Liver (tissue), 9 donors: ENCODE measurements around the gene AP2S1. TPM values are rescaled to one million over a fixed set of nuclear protein-coding genes. Genes with fewer than 3 reads are reported as not detected.

Experiments used
- DNase-seq: peaks from one replicate; pipeline ENCODE4 v3.0.0-alpha.2; 2017; ENCODE audit warnings: low spot score
- H3K27ac ChIP-seq, 2 donors: one replicate each; pipeline ENCODE4 v1.7.0; 2013; ENCODE audit warnings: inconsistent platforms in 2 of 2, low read length in 2 of 2, control low read depth in 1 of 2, low read depth in 1 of 2, mild to moderate bottlenecking in 1 of 2
- H3K27me3 ChIP-seq, 4 donors: one replicate each; pipeline versions ENCODE4 v1.6.1 to v1.7.0; 2013; ENCODE audit warnings: low read length in 3 of 4, inconsistent platforms in 1 of 4, mild to moderate bottlenecking in 1 of 4, moderate library complexity in 1 of 4; ENCODE audit not compliant: control insufficient read depth in 4 of 4, insufficient read depth in 4 of 4
- H3K36me3 ChIP-seq, 4 donors: one replicate each; pipeline versions ENCODE4 v1.6.1 to v1.7.0; 2013; ENCODE audit warnings: low read length in 3 of 4, mild to moderate bottlenecking in 3 of 4, low read depth in 1 of 4, moderate library complexity in 1 of 4; ENCODE audit not compliant: control insufficient read depth in 4 of 4, insufficient read depth in 3 of 4
- H3K4me1 ChIP-seq, 4 donors: one replicate each; pipeline versions ENCODE4 v1.6.1 to v1.7.0; 2013; ENCODE audit warnings: low read length in 3 of 4, mild to moderate bottlenecking in 3 of 4, moderate library complexity in 1 of 4; ENCODE audit not compliant: control insufficient read depth in 4 of 4, insufficient read depth in 4 of 4
- H3K4me3 ChIP-seq, 3 donors: one replicate each; pipeline versions ENCODE4 v1.6.1 to v1.7.0; 2013; ENCODE audit warnings: low read length in 3 of 3, control low read depth in 1 of 3, low read depth in 1 of 3, mild to moderate bottlenecking in 1 of 3
- H3K9ac ChIP-seq, 2 donors: one replicate each; pipeline ENCODE4 v1.7.0; 2013; ENCODE audit warnings: low read length in 2 of 2, mild to moderate bottlenecking in 2 of 2, moderate library complexity in 2 of 2, control low read depth in 1 of 2, low read depth in 1 of 2
- H3K9me3 ChIP-seq, 4 donors: one replicate each; pipeline versions ENCODE4 v1.6.1 to v1.7.0; 2013; ENCODE audit warnings: low read length in 3 of 4; ENCODE audit not compliant: control insufficient read depth in 4 of 4
- ATF3 ChIP-seq: IDR thresholded peaks from 2 replicates; pipeline ENCODE4 v1.6.1; 2016; ENCODE audit warnings: antibody characterized with exemption
- CTCF ChIP-seq: fragments of 150-350 bp; IDR thresholded peaks from 2 replicates; pipeline ENCODE4 v1.5.1; 2017; ENCODE audit warnings: improper control_type of control experiment, low read depth, low read length; ENCODE audit not compliant: missing input control
- EGR1 ChIP-seq, 2 donors: IDR thresholded peaks; 2 replicates each; pipeline ENCODE4 v1.6.1; 2016 to 2018; ENCODE audit warnings: antibody characterized with exemption in 2 of 2, low read depth in 2 of 2
- FOXA1 ChIP-seq: IDR thresholded peaks from 2 replicates; pipeline ENCODE4 v1.6.1; 2016; ENCODE audit warnings: antibody characterized with exemption
- FOXA2 ChIP-seq: IDR thresholded peaks from 2 replicates; pipeline ENCODE4 v1.6.1; 2016; ENCODE audit warnings: antibody characterized with exemption
- GABPA ChIP-seq, 2 donors: IDR thresholded peaks in 1 of 2; conservative IDR thresholded peaks in 1 of 2; 2 replicates each; pipeline ENCODE4 v1.6.1; 2016; ENCODE audit warnings: antibody characterized with exemption in 2 of 2, mild to moderate bottlenecking in 1 of 2, moderate library complexity in 1 of 2
- HNF4A ChIP-seq, 2 donors: conservative IDR thresholded peaks; 2 replicates each; pipeline ENCODE4 v1.6.1; 2016; ENCODE audit warnings: antibody characterized with exemption in 2 of 2, mild to moderate bottlenecking in 2 of 2
- MAX ChIP-seq: IDR thresholded peaks from 2 replicates; pipeline ENCODE4 v1.6.1; 2016; ENCODE audit warnings: antibody characterized with exemption
- NR2F2 ChIP-seq: IDR thresholded peaks from 2 replicates; pipeline ENCODE4 v1.6.1; 2016; ENCODE audit warnings: antibody characterized with exemption
- RAD21 ChIP-seq, 2 donors: IDR thresholded peaks; 2 replicates each; pipeline ENCODE4 v1.6.1; 2016; ENCODE audit warnings: antibody characterized with exemption in 2 of 2, mild to moderate bottlenecking in 2 of 2
- RXRA ChIP-seq, 2 donors: IDR thresholded peaks; 2 replicates each; pipeline ENCODE4 v1.6.1; 2017 to 2018; ENCODE audit warnings: antibody characterized with exemption in 2 of 2, mild to moderate bottlenecking in 1 of 2
- SP1 ChIP-seq: IDR thresholded peaks from 2 replicates; pipeline ENCODE4 v1.6.1; 2018; ENCODE audit warnings: antibody characterized with exemption, mild to moderate bottlenecking
- TAF1 ChIP-seq: conservative IDR thresholded peaks from 2 replicates; pipeline ENCODE4 v1.6.1; 2016; ENCODE audit warnings: antibody characterized with exemption, mild to moderate bottlenecking
- YY1 ChIP-seq: IDR thresholded peaks from 2 replicates; pipeline ENCODE4 v1.6.1; 2016; ENCODE audit warnings: antibody characterized with exemption, mild to moderate bottlenecking
- ZBTB33 ChIP-seq: IDR thresholded peaks from 2 replicates; pipeline ENCODE4 v1.6.1; 2016; ENCODE audit warnings: antibody characterized with exemption
- WGBS: extraction: QIAGEN DNeasy Blood & Tissue Kit; methylation state at CpG from one replicate; pipeline ENCODE4 v1.1.7; 2013; 5-methylcytosine and 5-hydroxymethylcytosine counted together
- polyA plus RNA-seq, 2 donors: library from polyadenylated mRNA; stranded (reverse) in 1 of 2; unstranded in 1 of 2; fragments of 200-250 nt in 1 of 2; fragments of >200 nt in 1 of 2; fragmentation: Nextera tagmentation in 1 of 2; extraction: Ambion mirVana in 1 of 2; gene quantifications; one replicate each; pipeline versions ENCODE4 v1.2.1 to v1.2.3, GENCODE V29; 2013 to 2015
- total RNA-seq, 2 donors: library from RNA; depleted of rRNA; stranded (reverse); fragments of >200 nt; gene quantifications; one replicate each; pipeline ENCODE4 v1.2.3, GENCODE V29; 2014
- TF ChIP-seq, protein P1 (sequence below): IDR thresholded peaks from 2 replicates; pipeline ENCODE4 v1.6.1; 2016; ENCODE audit warnings: antibody characterized with exemption, mild to moderate bottlenecking
- donor health status: healthy.
- donor health status: healthy.
- donor health status: healthy.
- donor health status: healthy.
- donor health status: healthy.

The AP2S1 gene
- total and polyA plus RNA-seq, 4 donors, result 28.3 to 168 (median 79.0) TPM

- H3K27me3 ChIP-seq, result no peaks in the 10 kb centered on the region
- H3K36me3 ChIP-seq, result no peaks in the 10 kb centered on the region
- H3K9ac ChIP-seq, result peak within 1 kb of the TSS; percentile 89 to 95
- H3K4me3 ChIP-seq, result peak within 1 kb of the TSS; percentile 73 to 81 (median 73)
- H3K9me3 ChIP-seq, result no peaks in the 10 kb centered on the region
- TF ChIP-seq HNF4A (conservative IDR thresholded peaks at IDR 0.05) (peak in 1 of 2 donors; percentile 12), FOXA2 (no peak)
- H3K4me1 ChIP-seq, result peaks cover 15 to 65% (median 46%) of the 10 kb centered on the region in 4 donors
- peak within 1 kb of the TSS; percentile 99 to 100 for H3K27ac ChIP-seq
- under 1% methylated on average over 85 of the region's 91 CpGs for WGBS
- DNase-seq, result peak; percentile 82
Observed at GRCh38 chr19:46860846-46861690, 10.4 kb upstream of the AP2S1 start, which contains the start of gene ARHGAP35. Gene ARHGAP35, plus strand, starts transcription at chr19:46860997. Its CDS starts 57,679 bp downstream, at chr19:46918676.

- peak; percentile 96 for DNase-seq
- H3K36me3 ChIP-seq, result no peaks in the 10 kb centered on the region
- WGBS, result under 1% methylated on average over 89 of the region's 89 CpGs
- peak overlapping the region; percentile 99 to 100 for H3K27ac ChIP-seq
- H3K9me3 ChIP-seq, result no peaks in the 10 kb centered on the region
- TF ChIP-seq ATF3 (no peak), NR2F2 (peak; percentile 33), GABPA (IDR thresholded peaks at IDR 0.05 in 1 of 2, conservative IDR thresholded peaks at IDR 0.05 in 1 of 2) (peak in 1 of 2 donors; percentile 64), MAX (peak; percentile 100), CTCF (no peak), FOXA1 (no peak), HNF4A (conservative IDR thresholded peaks at IDR 0.05) (peak in 1 of 2 donors; percentile 27), RXRA (IDR thresholded peaks at IDR 0.05) (no peak), EGR1 (IDR thresholded peaks at IDR 0.05; ENCODE audit: low read depth in 2 of 2) (peak in 1 of 2 donors; percentile 42), TAF1 (no peak), SP1 (peak; percentile 88), ZBTB33 (peak; percentile 98), RAD21 (IDR thresholded peaks at IDR 0.05) (no peak), YY1 (peak; percentile 76)
- TF ChIP-seq, protein P1, sequence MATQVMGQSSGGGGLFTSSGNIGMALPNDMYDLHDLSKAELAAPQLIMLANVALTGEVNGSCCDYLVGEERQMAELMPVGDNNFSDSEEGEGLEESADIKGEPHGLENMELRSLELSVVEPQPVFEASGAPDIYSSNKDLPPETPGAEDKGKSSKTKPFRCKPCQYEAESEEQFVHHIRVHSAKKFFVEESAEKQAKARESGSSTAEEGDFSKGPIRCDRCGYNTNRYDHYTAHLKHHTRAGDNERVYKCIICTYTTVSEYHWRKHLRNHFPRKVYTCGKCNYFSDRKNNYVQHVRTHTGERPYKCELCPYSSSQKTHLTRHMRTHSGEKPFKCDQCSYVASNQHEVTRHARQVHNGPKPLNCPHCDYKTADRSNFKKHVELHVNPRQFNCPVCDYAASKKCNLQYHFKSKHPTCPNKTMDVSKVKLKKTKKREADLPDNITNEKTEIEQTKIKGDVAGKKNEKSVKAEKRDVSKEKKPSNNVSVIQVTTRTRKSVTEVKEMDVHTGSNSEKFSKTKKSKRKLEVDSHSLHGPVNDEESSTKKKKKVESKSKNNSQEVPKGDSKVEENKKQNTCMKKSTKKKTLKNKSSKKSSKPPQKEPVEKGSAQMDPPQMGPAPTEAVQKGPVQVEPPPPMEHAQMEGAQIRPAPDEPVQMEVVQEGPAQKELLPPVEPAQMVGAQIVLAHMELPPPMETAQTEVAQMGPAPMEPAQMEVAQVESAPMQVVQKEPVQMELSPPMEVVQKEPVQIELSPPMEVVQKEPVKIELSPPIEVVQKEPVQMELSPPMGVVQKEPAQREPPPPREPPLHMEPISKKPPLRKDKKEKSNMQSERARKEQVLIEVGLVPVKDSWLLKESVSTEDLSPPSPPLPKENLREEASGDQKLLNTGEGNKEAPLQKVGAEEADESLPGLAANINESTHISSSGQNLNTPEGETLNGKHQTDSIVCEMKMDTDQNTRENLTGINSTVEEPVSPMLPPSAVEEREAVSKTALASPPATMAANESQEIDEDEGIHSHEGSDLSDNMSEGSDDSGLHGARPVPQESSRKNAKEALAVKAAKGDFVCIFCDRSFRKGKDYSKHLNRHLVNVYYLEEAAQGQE, result peak; percentile 12
- H3K9ac ChIP-seq, result peak overlapping the region; percentile 55 to 91
- peak overlapping the region; percentile 70 to 81 (median 73) for H3K4me3 ChIP-seq
- H3K4me1 ChIP-seq, result peaks cover 18 to 60% (median 45%) of the 10 kb centered on the region in 4 donors
- H3K27me3 ChIP-seq, result no peaks in the 10 kb centered on the region
Observed at GRCh38 chr19:46860125-46860845, 9.6 kb upstream of the AP2S1 start.
